Activated CD8-positive, alpha-beta memory T cell treated with anti-CD3 and anti-CD28 coated beads for 1 hour (primary cell): ENCODE results near the gene DBH.

Experiments
- DNase-seq, 2 donors: peaks; one replicate each; pipeline ENCODE4 v3.0.0-alpha.2; 2020; ENCODE audit warnings: low read depth in 1 of 2; ENCODE audit errors: extremely low read depth in 1 of 2

Gene DBH

GRCh38 chr9:133603135-133603927 is 32.8 kb upstream of the DBH start:
- DNase-seq = no peak

- peak in 1 of 2 donors; percentile 39 for DNase-seq
Observed at GRCh38 chr9:133604214-133604613, 31.9 kb upstream of the DBH start.

- no peak for DNase-seq
Observed at GRCh38 chr9:133604856-133605255, 31.3 kb upstream of the DBH start.

- DNase-seq = no peak
Observed at GRCh38 chr9:133605446-133605845, 30.7 kb upstream of the DBH start.

GRCh38 chr9:133605856-133606707 is 30.1 kb upstream of the DBH start:
- no peak for DNase-seq

GRCh38 chr9:133606708-133607025 is 29.5 kb upstream of the DBH start:
- no peak for DNase-seq

GRCh38 chr9:133607381-133607780 is 28.8 kb upstream of the DBH start:
- no peak for DNase-seq

- DNase-seq = no peak
Observed at GRCh38 chr9:133607976-133608375, 28.2 kb upstream of the DBH start.

GRCh38 chr9:133608382-133608781 is 27.8 kb upstream of the DBH start:
- DNase-seq = no peak

- no peak for DNase-seq
Observed at GRCh38 chr9:133608889-133609288, 27.3 kb upstream of the DBH start.

GRCh38 chr9:133609311-133610098 is 26.7 kb upstream of the DBH start, which contains the start of gene FAM163B:
Gene FAM163B, minus strand, starts transcription at chr9:133609389. Its CDS starts 29,166 bp downstream, at chr9:133580223.
- peak in 1 of 2 donors; percentile 25 for DNase-seq

- DNase-seq = no peak
Observed at GRCh38 chr9:133610845-133611244, 25.3 kb upstream of the DBH start.

GRCh38 chr9:133612051-133612450 is 24.1 kb upstream of the DBH start:
- DNase-seq = no peak

- no peak for DNase-seq
Observed at GRCh38 chr9:133612816-133613215, 23.3 kb upstream of the DBH start.

- no peak for DNase-seq
Observed at GRCh38 chr9:133613432-133613831, 22.7 kb upstream of the DBH start.

- no peak for DNase-seq
Observed at GRCh38 chr9:133614056-133614455, 22.1 kb upstream of the DBH start.

GRCh38 chr9:133614678-133615077 is 21.5 kb upstream of the DBH start:
- DNase-seq = no peak

- no peak for DNase-seq
Observed at GRCh38 chr9:133615186-133615585, 21.0 kb upstream of the DBH start.

GRCh38 chr9:133615606-133616188 is 20.5 kb upstream of the DBH start:
- no peak for DNase-seq

GRCh38 chr9:133616643-133617405 is 19.3 kb upstream of the DBH start:
- DNase-seq = no peak
